GM20000 (cell line): ENCODE results near the gene NPBWR2.

Source experiments
- DNase-seq: peaks from one replicate; pipeline ENCODE4 v3.0.0; 2012; ENCODE audit warnings: low spot score
- TF ChIP-seq, protein P1 (sequence below): IDR thresholded peaks from 2 replicates; pipeline ENCODE4 v1.5.1; 2012; ENCODE audit warnings: mild to moderate bottlenecking, control low read depth; ENCODE audit errors: extremely low read depth, missing control alignments

Gene NPBWR2

DNA sequence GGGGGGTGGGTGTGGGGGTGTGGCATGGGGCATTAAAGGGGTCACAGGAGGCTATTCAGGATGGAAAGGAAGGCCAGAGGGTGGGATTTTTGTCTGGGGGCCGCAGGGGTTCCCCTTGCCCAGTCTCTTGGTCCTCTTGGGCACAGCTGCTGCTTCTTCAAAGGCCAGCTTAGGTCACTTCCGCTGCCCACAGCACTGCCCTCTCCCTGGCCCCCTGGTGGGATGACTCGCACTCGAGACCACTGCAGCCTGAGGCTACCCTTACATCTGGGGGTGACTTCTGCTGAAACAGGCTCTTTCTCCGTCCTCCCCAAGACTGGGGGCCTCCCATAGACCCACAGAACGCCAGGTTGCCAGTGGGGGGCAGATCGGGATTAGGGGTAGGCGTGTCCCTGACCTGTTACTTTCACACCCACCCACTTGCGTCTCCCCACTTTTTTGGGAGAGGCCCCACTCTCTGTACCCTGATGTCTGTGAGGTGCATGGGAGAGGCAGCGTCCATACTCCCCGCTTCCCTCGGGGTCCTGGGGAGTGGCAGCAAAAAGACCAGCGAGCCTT lies 24.5 kb downstream of the NPBWR2 start:
- TF ChIP-seq, protein P1, sequence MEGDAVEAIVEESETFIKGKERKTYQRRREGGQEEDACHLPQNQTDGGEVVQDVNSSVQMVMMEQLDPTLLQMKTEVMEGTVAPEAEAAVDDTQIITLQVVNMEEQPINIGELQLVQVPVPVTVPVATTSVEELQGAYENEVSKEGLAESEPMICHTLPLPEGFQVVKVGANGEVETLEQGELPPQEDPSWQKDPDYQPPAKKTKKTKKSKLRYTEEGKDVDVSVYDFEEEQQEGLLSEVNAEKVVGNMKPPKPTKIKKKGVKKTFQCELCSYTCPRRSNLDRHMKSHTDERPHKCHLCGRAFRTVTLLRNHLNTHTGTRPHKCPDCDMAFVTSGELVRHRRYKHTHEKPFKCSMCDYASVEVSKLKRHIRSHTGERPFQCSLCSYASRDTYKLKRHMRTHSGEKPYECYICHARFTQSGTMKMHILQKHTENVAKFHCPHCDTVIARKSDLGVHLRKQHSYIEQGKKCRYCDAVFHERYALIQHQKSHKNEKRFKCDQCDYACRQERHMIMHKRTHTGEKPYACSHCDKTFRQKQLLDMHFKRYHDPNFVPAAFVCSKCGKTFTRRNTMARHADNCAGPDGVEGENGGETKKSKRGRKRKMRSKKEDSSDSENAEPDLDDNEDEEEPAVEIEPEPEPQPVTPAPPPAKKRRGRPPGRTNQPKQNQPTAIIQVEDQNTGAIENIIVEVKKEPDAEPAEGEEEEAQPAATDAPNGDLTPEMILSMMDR = no peak
- DNase-seq = no peak

DNA sequence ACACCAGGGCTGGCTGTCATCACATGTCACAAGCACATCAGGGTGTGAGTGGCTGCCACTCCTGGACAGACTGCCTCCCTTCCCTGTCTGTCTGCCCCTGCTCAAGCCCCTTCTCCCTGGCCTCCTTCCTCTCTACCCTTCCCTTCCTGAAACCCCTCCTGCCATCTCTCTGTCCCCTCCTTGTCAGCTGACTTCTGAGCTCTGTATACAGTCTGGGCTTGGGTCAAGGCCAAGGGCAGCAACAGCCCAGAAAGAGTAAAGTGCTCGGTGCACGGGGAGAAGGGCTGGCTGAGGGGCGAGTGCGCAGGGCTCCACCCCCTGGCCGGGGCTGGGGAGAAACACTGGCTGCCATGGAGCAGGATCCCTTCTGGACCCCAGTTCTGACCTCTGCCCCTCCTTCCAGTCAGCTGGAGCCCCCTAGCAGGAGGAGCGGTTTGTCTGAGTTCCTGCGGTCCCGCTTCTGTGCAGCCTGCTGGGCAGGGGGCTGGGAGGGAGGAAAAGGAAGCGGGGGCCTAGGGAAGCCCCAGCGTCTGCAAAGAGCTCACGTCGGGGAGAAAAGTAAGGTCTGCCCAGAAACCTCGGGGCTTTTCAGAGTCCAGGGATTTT lies 25.1 kb downstream of the NPBWR2 start:
- no peak for DNase-seq
- TF ChIP-seq, protein P1 = no peak

DNA sequence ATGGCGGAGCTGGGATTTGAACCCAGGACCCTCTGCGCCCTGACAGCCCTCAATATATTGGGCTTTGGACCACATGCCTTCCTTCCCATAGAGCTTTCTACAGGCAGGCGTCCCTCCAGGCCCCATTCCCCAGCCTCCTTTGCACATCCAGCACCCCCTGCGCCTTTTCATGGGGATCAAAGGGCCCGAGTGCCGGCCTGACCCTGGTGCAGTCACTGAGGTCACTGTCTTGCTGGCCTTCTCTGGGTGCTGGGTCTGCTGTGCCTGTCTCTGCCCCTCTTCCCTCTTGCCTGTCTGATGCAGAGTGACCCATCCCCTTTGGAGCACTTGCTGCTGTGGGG lies 25.8 kb downstream of the NPBWR2 start:
- TF ChIP-seq, protein P1 = no peak
- DNase-seq = no peak

DNA sequence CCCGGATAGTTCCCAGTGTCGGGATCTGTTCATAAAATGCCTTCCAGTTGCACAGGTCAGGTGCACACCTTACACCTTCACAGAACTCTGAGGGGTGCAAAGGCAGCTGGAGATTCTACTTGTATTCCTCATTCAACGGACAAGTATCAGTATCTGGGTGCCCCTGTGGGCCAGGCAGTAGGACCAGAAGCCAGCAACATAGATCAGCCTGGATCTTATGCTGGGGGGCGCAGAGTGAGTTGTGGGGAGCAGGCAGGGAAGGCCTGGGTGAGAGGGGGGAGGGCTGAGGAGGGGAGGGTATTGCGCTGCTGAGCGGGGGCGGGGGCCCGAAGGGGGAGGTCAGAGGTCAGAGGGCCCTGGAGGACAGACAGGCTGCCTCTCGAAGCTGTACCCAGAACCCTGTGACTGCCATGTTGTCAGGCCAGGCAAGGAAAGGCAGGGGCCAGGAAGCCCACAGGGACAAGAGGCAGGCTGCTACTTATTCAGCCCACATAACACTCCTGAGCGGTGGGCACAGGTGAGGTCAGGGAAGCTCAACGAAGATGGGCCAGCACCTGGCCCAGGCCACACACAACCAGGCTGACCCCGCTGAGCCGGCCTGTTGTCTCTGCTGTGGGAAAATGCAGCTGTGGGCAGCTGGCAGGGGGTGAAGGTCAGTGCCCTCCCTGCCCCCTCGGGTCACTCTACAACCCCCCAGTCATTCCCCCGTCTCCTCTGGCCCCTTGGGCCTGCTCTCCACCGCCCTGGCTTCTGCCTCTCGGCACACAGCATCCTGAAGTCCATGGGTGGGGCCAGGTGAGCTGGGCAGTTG lies 26.3 kb downstream of the NPBWR2 start:
- TF ChIP-seq, protein P1 = no peak
- DNase-seq = no peak

DNA sequence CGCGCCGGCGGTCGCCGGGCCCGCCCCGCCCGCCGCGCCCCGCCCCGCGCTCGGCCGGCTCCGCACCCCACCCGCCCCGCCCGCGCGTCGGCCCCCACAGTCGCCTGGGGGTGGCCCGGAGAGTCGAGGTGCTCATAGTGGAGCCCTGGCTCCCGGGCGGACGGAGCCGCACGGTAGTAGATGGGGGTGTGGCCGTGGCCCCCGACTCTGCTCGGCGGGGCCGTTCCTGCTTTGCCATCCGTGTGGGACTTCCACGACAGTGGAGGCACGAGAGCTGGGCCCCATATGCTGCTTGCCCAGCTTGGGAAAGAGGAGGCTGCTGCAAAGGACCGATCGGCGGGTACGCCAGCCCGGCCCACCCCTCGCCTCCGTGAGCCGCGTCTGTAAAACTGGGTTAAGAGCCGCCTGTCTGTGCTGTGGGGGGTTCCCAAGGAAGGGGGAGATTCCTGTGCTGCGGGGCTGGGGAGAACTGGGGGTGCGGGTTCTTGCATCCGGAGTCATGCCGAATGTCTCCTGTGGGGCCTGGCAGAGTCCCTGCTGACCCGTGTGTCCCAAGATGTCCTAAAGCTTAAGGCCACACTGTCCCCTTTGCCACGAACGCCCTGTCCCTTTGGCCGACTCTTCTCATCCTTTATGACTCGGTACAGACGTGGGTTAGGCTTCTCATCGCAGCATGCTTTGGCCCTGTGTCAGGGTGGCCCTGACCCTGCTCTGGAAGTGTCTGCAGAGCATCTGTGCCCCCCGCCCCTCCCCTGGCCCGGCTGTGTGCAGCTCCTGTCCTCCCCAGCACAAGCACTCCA lies 27.2 kb downstream of the NPBWR2 start, which contains the start of gene OPRL1:
Gene OPRL1, plus strand, starts transcription at position 70 of the 800 bp plus-strand sequence. CDS start 12,639 bp downstream, outside the sequence.
- TF ChIP-seq, protein P1 = no peak
- DNase-seq = no peak

DNA sequence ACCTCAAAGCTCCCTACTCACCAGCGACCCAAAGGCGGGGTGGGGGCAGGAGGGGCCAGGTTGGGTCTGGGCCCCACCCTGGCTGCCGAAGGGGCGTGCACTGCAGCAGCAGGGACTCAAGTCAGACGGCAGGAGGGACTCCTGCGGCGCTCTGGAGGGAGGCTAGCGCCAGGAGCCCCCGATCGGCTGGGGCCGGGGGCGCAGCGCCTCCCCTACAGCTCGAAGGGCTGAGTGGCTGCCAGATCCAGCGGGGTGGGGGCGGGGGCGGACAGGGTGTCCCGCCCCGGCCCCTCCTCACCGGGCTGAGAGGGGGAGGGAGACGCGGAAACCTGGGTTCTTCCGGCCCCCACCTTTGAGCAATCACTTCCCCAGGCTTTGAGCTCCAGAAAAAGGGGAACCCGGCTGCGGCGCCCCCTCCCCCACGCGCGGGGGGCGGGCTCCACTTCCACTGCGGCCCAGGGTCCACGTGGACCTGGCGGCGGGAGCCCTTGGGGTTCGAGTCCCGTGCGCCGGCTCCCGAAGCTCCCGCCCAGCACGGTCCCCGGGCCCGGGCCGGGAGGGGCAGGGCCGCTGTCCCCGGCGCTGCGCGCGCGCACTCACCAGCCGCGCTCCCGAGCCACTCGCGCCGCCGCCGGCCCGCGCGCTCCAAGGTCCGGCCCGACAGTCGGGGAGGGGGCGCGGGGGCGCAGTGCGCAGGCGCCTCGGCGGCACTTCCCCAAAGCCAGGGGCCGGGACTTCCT lies 27.9 kb downstream of the NPBWR2 start, which contains the start of gene RGS19:
Gene RGS19, minus strand, starts transcription at position 246 of the 740 bp plus-strand sequence. CDS start 2,632 bp downstream, outside the sequence.
- TF ChIP-seq, protein P1 = no peak
- DNase-seq = peak; percentile 97
